ENCODE measurements around the gene RPLP2. TPM values are rescaled to one million over a fixed set of nuclear protein-coding genes. Genes with fewer than 3 reads are reported as not detected.

Gene RPLP2
- total RNA-seq, 8 experiments from 2014 or later = 1,135 to 2,145 (median 1,757) TPM

DNA sequence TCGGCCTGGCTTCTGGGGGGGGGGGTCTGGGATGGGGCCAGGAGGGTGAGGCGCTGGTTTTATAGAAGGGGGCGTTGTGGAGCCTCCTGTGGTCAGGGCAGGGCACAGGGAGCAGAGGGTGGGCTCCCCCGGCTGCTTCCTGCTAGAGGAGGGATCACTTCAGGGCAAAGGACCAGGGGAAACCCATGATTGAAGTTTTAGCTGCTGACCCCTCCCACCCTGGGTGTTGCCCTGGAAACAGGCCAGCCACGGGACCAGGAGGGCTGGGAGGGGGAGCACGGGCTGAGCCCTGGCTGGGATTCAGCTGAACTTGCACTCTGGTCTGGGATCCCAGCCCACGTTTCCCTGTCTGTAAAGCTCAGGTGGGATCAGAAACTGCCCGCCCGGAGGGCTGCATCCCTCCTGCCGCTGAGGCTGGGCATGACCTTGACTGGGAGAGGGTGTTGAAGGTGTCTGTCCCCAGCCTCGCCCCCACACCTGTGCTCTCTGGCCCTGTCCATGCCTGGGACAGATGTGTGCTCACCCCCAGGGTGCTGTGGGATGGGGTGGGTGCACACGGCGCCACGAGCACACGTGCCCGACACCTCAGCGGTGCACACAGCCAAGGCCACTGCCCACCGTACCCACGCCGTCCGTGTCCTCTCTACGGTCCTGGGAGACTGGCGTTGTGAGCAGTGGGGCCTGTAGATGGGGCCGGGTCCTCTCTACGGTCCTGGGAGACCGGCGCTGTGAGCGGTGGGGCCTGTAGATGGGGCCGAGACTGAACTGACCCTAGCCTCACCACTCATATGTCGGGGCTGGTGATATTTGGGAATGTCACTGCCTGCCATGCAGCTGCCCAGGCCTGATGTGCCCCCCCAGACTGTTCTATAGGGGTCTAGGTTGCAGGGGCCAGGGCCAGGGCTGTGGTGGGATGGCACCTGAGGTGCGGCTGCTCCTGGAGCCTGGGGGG, 35.2 kb downstream of the RPLP2 start:
- in situ Hi-C loops (cut with MboI; ENCODE audit: low pct_unique_long_range_greater_than_20kb in 2 of 9, low sequenced_read_pairs in 9 of 9, unreplicated experiment in 9 of 9) = no loop called here
- Histone ChIP-seq H3K27ac (no peak overlapping the region), H3K4me1 (replicated peaks in 1 of 2) (peaks cover 43 to 47% of the 10 kb centered on the region in 2 donors), H3K4me3 (no peak overlapping the region)
- WGBS, 10 experiments = 20 to 49% methylated on average over 1 to 6 of the region's 31 CpGs; no CpG with 5 or more reads in 8 of the 10 experiments
- ATAC-seq (replicated peaks in 6 of 8) = peak; percentile 15 to 56 (median 28)

DNA sequence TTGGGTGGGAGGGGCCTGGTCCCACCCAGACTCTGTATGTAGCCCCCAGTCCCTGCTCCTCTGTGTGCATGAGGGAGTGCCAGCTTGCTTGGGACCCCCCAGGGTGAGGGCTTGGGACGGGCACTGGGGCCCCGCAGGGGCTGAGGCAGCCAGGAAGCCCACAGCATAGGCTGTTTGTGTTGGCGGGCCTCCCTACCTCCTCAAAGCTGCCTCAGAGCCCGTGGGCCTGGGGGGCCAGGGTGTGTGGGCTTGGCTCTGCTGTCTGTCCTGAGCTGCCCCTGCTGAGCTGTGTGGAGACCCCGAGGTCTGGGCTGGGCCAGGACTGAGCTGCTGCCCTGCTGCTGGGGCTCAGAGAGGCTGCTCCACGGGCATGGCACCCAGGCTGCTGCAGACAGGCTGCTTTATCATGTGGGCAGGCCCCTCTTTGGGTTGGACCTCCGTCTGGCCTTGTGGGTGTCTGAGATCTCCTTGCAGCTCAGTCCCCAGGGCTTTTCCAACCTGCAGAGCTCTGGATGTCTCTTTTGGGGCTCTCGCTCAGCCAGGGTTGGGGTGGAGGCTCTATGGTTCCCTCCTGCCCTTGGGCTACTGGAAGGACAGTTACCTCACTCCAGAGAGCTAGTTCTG, 36.2 kb downstream of the RPLP2 start:
- in situ Hi-C loops (cut with MboI; ENCODE audit: low pct_unique_long_range_greater_than_20kb in 2 of 9, low sequenced_read_pairs in 9 of 9, unreplicated experiment in 9 of 9) = no loop called here
- peaks cover 46 to 49% of the 10 kb centered on the region in 2 donors for H3K4me1 ChIP-seq (replicated peaks in 1 of 2)
- ATAC-seq (replicated peaks in 6 of 8) = peak in 1 of 8 experiments; percentile 0
- WGBS, 10 experiments = 48 to 80% (median 61%) methylated on average over 1 to 3 of the region's 8 CpGs; no CpG with 5 or more reads in 6 of the 10 experiments
- no peak overlapping the region for H3K27ac ChIP-seq
- H3K4me3 ChIP-seq = no peak overlapping the region

DNA sequence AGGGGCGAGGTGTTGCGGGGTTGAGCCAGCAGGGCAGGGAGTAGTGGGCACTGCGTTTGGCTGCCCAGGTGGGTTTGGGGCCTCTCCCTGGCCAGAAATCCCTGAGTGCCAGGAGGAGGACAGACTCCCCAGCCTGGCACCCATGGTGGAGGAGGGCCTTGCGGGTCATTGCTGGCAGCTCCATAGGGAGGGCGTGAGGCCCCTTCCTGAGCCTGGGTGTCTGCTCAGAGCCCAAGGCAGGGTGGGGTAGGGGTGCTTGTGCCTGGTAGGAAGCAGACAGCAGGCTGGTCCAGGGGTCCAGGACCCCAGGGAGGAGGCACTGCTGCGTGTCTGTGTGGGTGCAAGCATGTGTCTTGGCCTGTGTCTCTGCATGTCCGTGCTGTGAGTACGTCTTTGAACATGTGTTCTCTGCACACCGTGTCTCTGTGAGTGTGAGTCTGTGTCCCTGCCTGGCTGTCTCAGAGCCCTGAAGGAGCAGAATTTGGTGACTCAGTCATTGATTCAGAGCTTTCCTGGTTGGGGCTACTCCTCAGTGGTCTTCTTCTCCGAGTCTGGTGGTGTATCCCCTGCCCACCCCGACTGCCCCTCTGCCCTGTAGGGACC, 36.8 kb downstream of the RPLP2 start:
- ATAC-seq (replicated peaks in 6 of 8) = no peak
- in situ Hi-C loops (cut with MboI; ENCODE audit: low pct_unique_long_range_greater_than_20kb in 2 of 9, low sequenced_read_pairs in 9 of 9, unreplicated experiment in 9 of 9) = no loop called here
- H3K4me3 ChIP-seq = no peak overlapping the region
- WGBS, 10 experiments = 33 to 100% (median 91%) methylated on average over 1 to 4 of the region's 11 CpGs; no CpG with 5 or more reads in 2 of the 10 experiments
- H3K4me1 ChIP-seq (replicated peaks in 1 of 2) = peaks cover 46 to 49% of the 10 kb centered on the region in 2 donors
- H3K27ac ChIP-seq = no peak overlapping the region

DNA sequence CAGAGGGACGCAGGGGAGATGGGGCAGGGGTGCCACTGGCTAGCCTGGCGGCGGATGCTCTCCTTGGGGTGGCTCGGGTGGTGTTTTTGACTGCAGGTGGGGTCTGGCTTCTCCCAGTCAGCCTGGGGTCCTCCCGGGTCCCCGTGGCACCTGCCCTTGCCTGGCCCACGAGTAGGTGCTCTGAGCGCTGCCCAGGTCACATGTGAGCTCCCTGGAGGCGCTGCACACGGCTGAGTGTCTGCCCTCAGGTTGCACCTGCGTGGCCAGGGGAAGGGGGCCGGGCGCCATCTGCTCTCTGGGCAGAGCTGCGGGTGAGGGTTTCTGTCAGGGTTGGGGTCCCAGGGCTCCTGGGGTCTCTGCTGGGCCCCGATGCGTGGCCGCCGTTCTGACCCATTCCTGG, 38.1 kb downstream of the RPLP2 start:
- Histone ChIP-seq H3K4me3 (no peak overlapping the region), H3K4me1 (replicated peaks in 1 of 2) (peaks cover 58 to 61% of the 10 kb centered on the region in 2 donors), H3K27ac (no peak overlapping the region)
- in situ Hi-C loops (cut with MboI; ENCODE audit: low pct_unique_long_range_greater_than_20kb in 2 of 9, low sequenced_read_pairs in 9 of 9, unreplicated experiment in 9 of 9) = no loop called here
- 72 to 97% methylated on average over 5 to 6 of the region's 18 CpGs; no CpG with 5 or more reads in 8 of the 10 experiments for WGBS, 10 experiments
- ATAC-seq (replicated peaks in 6 of 8) = no peak

DNA sequence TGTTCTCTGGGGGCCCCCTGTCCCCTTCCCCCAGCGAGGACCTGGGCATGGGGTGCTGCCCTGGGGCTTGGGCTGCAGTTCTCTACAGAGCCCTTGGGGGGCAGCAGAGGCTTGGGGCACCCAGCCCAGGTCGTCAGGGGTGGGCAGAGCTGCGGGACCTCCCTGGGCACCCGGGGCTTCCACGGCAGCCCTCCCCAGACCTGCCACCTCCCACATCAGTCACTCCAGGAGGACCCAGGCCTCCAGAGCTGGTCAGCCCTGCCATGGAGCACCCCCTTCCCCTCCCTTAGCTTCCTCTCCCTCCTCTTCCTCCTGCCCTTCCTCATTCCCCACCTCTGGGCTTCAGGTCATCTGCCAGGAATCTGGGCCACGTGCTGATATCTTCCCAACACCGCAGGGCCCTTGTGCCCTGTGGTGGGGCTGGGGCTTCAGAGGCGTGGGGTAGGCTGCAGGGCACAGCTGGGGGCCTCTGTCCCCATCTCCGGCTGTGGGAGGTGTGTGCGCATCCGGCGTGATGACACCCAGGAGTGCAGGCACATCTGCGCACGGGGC, 38.7 kb downstream of the RPLP2 start:
- peaks cover 61 to 66% of the 10 kb centered on the region in 2 donors for H3K4me1 ChIP-seq (replicated peaks in 1 of 2)
- 40% methylated on average over 2 of the region's 14 CpGs; no CpG with 5 or more reads in 9 of the 10 experiments for WGBS, 10 experiments
- no peak for ATAC-seq (replicated peaks in 6 of 8)
- peak overlapping the region in 1 of 2 donors; percentile 47 for H3K27ac ChIP-seq
- in situ Hi-C loops (cut with MboI; ENCODE audit: low pct_unique_long_range_greater_than_20kb in 2 of 9, low sequenced_read_pairs in 9 of 9, unreplicated experiment in 9 of 9) = no loop called here
- H3K4me3 ChIP-seq = peak overlapping the region in 2 of 5 donors; percentile 74 to 88

DNA sequence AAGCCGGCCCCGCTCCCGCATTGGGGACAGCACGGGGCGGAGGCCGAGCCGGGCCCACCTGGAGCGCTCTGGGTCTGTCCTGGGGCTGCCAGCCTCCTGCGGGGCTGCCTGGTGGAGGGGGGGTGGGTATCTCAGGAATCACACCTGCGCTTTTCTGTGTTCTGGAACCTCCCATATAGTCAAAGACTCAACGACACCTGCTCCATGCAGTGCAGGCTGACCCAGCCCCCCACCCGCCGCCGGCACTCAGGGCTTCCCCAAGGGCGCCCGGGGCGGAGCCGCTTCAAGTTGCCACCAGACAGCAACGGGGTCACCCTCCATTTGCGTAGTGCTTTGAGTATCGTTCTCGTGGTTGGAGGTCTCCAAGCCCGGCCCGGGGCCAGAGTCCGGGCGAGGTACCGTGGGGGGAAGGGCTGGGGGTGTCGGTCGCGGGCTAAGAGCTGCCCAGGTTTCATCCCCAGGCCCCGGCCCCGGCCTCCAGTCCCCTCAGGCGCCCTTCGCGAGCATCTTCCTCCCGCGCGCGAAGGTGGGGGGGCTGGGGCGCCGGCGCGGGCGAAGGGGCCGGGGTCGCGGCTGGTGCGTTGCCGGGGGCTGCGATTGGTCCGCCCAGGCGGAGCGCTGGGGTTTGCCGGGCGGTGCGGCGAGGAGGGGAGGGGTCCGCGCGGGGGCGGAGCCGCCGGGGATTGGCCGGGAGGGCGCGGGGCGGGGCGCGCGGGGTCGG, 39.5 kb downstream of the RPLP2 start:
- Histone ChIP-seq H3K4me3 (peak overlapping the region; percentile 55 to 92 (median 74)), H3K4me1 (replicated peaks in 1 of 2) (peaks cover 59 to 68% of the 10 kb centered on the region in 2 donors), H3K27ac (peak overlapping the region; percentile 47 to 53)
- WGBS, 10 experiments = 5 to 60% methylated on average over 1 to 8 of the region's 71 CpGs; no CpG with 5 or more reads in 8 of the 10 experiments
- in situ Hi-C loops (cut with MboI; ENCODE audit: low pct_unique_long_range_greater_than_20kb in 2 of 9, low sequenced_read_pairs in 9 of 9, unreplicated experiment in 9 of 9) = no loop called here
- ATAC-seq (replicated peaks in 6 of 8) = peak in 6 of 8 experiments; percentile 18 to 79 (median 68)

DNA sequence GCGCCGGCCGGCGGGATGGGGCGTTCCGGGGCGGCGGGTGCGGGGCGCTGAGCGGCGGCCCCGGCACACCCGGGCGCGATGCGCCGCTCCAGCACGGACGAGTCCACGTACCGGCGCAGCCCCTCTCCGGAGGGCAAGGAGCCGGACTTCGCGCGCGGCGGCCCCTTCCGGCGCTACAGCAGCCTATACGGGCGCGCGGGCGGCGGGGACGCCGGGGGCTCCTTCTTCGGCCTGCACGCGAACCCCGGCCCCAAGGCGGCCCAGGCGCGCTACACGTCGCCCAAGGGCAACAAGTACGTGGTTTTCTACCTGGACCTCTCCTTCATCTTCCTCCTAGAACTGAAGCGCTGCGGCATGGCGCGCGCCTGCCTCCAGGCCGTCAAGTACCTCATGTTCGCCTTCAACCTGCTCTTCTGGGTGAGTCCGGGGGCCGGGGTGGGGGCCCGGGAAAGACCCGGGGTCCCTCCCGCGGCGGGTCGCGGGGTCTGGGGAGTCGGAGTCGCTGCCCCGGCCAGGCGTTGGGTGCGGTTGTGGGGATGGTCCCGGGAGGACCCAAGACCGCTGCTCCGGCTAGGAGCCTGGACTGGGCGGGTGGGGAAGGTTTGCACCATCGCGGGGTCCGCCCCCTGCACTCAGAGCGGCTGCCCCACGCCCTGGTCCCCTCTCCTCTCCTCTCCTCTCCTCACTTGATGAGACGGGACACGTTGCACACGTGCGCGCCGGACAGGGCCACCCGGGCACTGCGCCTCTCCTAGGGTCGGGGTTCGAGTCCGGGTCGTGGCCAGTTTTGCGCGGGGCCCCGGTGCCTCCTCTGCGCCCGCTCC, 40.4 kb downstream of the RPLP2 start:
- in situ Hi-C loops (cut with MboI; ENCODE audit: low pct_unique_long_range_greater_than_20kb in 2 of 9, low sequenced_read_pairs in 9 of 9, unreplicated experiment in 9 of 9) = no loop called here
- H3K27ac ChIP-seq = peak overlapping the region; percentile 36 to 47
- peak in 7 of 8 experiments; percentile 5 to 48 (median 38) for ATAC-seq (replicated peaks in 6 of 8)
- 0 to 40% (median 40%) methylated on average over 1 to 3 of the region's 97 CpGs; no CpG with 5 or more reads in 7 of the 10 experiments for WGBS, 10 experiments
- peak overlapping the region; percentile 55 to 92 (median 74) for H3K4me3 ChIP-seq
- H3K4me1 ChIP-seq (replicated peaks in 1 of 2) = peaks cover 59 to 68% of the 10 kb centered on the region in 2 donors

DNA sequence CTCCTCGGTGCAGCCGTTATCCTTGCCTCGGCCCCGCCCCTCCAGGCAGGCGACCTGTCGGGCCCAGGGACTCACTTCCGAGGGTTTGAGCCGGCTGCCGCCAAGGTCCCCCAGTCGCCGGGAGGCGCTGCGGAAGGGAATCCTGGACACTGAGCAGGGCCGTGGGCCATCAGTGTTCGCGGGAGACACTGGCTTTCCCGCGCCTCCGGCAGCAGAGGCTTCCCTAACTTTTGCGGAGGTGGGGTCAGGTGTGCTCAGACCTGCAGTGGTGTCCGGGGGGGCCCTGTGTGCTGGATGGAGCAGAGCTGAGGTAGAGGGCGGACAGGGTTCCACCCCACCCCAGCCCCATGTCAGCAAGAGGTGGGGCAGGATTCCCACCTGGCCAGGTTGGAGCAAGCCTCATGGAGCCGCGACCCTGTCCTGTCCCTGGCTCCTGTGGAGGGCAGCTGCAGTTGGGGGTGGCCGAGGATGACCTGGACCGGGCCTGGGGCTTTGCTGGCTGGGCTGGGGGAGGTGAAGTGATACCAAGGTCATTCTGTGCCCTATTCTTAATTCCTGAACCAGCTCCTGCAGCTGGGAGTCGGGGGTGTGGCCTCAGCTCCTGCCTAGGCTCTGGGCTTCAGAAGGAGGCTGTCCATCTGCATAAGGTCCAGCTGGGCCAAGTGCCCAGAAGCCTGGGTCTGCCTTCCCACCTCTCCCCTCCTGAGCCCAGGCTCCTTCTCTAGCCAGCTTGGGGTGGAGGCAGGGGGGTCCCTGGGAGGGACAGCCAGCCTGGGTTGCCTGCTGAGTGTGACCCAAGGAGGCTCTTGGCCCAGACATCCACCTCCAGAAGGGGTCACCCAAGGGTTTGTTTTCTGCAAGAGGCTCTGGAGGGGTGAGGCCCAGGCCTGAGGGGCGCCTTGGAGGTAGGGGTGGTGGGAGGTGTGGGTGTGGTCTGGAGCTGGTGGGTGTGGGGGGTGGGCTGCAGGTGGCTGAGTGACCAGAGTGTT, 41.3 kb downstream of the RPLP2 start:
- WGBS, 10 experiments = 0 to 90% (median 73%) methylated on average over 1 to 7 of the region's 28 CpGs; no CpG with 5 or more reads in 6 of the 10 experiments
- no peak overlapping the region for H3K27ac ChIP-seq
- peaks cover 65 to 69% of the 10 kb centered on the region in 2 donors for H3K4me1 ChIP-seq (replicated peaks in 1 of 2)
- in situ Hi-C loops (cut with MboI; ENCODE audit: low pct_unique_long_range_greater_than_20kb in 2 of 9, low sequenced_read_pairs in 9 of 9, unreplicated experiment in 9 of 9) = no loop called here
- peak overlapping the region; percentile 55 to 92 (median 74) for H3K4me3 ChIP-seq
- ATAC-seq (replicated peaks in 6 of 8) = peak; percentile 1 to 40 (median 11)

DNA sequence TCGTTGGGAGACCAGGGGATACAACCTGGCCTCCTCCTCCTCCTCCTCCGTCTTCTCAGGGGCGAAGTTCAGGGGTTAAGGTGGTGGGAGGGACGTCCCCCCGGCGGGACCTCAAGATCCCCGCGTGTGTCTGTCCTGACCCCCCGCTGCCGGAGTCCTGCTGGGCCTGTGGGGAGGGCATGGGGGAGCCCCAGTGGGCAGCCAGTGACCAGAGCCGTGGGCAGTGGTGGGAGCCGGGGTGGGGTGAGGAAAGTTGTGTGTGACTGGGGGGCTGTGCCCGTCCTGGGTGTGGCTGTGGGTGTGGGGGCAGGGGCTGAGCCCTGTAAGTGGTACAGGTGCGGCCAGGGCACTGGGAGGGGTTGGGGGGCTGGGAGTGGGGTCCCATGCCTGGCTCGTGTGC, 43.0 kb downstream of the RPLP2 start:
- in situ Hi-C loops (cut with MboI; ENCODE audit: low pct_unique_long_range_greater_than_20kb in 2 of 9, low sequenced_read_pairs in 9 of 9, unreplicated experiment in 9 of 9) = no loop called here
- no peak for ATAC-seq (replicated peaks in 6 of 8)
- Histone ChIP-seq H3K4me1 (replicated peaks in 1 of 2) (peaks cover 80 to 82% of the 10 kb centered on the region in 2 donors), H3K27ac (no peak overlapping the region), H3K4me3 (no peak overlapping the region)
- WGBS, 10 experiments = 70 to 74% methylated on average over 2 to 7 of the region's 15 CpGs; no CpG with 5 or more reads in 8 of the 10 experiments

DNA sequence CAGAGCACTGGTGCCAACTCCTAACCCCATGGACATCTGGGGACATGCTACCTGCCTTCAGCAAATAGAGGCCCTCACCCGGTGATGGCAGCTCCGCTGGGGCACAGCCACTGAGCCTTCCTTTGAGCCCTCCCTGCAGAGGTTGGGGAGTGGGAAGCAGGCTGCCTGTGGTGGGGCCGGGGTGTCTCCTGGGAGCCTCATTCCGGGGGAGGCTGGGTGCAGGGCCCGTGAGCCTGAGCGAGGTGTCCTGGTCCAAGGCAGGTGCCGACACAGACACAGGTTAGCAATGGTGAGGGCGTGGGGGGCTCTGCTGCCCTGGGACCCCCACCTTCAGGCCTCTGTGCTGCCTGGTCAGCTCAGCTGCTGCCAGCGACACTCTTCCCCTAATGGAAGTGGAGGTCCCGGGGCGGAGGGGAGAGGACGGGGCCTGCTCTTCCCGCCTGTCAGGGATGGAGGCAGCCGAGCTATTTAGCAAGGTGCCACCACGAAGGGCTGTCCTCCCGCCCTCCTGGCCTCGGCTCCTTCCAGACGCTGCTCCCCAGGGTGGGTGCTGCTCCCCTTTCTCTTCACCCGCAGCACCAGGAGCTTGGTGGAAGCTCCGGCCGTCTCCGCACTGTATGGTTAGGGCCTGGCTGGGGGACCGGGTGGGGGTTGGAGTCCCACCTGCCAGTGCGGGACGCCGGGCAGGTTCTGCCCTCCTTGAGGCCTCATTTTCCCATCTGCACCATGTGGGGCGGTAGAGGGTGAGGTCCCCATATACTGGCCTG, 44.1 kb downstream of the RPLP2 start:
- no peak for ATAC-seq (replicated peaks in 6 of 8)
- H3K27ac ChIP-seq = no peak overlapping the region
- no peak overlapping the region for H3K4me3 ChIP-seq
- WGBS, 10 experiments = 80 to 100% (median 91%) methylated on average over 1 to 6 of the region's 27 CpGs; no CpG with 5 or more reads in 6 of the 10 experiments
- H3K4me1 ChIP-seq (replicated peaks in 1 of 2) = peaks cover 72 to 75% of the 10 kb centered on the region in 2 donors
- in situ Hi-C loops (cut with MboI; ENCODE audit: low pct_unique_long_range_greater_than_20kb in 2 of 9, low sequenced_read_pairs in 9 of 9, unreplicated experiment in 9 of 9) = no loop called here
